Middle frontal gyrus (tissue), 1 donor: Measurements from ENCODE around the gene MUC13.

ENCODE experiments used
- DNase-seq: peaks from one replicate; pipeline ENCODE4 v3.0.0-alpha.2; 2015; ENCODE audit warnings: low spot score; ENCODE audit errors: extremely low spot score

The MUC13 gene

DNA sequence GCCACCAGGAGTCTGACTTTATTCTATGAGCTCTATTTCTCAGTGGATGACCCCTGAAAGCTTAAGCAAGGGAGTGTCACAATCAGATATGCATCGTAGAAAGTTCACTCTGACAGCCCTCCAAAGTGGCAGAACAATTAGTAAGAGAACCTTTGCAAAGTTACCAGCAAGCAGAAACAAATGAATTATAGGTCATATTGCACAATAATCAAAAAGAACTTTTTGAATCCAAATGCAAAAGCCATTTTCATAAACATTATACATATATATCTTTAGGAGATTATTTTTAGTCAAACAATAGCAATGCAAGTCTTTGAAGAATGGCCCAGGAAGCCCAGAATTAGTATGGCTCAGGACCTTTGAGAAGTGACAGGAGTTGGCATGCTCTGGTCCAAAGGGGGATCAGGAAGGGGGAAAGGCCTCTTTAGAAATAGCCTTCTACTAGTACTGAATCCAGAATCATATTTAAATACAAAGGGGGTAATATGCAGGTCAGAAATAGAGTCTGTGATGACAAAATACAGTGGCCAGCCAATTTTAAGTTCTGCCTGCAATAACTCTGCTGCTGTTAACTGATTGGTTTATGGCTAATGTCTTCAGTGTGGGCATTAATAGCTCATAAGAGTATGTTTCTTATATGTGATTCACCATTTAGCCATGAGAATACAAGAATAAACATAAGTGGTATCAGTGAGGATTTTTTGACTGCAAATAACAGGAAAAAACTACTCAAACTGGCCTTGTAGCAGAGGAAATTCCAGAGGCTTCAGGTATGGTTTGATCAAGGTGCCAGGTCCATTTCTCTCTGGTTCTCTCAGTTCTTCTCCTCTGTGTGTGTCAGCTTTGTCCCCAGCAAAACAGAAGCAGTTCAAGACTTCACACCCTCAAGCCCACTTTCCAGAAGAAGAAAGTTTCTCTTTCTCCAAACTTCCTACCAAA lies 30.4 kb downstream of the MUC13 start:
- DNase-seq: no peak

DNA sequence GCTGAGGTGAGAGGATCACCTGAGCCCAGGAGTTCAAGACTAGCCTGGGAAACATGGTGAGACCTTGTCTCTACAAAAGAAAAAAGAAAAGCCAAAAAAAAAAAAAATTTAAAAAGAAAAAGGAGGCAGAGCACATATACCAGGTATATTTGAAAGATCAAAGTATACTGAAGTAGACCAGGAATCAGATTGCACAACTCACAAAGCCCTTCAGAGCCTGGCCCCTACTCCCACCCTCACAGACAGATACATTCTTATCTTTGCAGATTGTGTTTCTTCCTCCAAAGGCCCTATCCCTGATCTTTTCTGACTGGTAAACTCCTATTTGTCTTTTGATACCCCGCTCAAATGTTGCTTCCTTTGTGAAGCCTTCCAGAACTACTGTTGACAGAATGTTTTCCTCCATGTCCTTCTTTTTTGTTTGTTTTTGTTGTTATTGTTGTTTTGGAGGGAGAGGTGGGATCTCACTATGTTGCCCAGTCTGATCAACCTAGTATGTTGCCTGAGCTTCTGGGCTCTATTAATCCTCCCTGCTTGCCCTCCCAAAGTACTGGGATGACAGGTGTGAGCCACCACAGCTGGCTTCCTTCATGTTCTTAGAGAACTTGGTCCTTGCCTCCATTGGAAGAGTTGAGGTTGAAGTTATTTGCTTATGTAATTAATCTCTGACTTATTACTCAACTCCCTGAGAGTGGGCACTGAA lies 37.6 kb downstream of the MUC13 start:
- no peak for DNase-seq

DNA sequence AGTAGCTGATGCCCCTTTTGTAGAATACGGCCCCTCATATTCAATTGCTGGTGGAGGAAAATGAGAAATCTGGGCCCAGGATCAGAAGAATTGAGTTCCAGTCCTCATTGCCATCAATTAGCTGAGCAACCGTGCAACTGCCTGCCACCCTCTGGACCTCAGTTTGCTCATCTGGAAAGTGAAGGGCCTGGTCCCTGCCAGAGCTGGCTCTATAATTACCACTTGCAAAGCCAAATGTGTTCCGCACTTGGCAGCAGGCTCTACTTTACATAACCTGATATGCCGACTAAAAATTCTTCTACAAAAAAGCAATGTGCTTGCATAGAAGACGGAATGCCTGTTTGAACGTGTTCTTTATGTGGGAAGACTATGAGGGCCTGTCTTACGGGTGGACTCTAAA lies 38.8 kb downstream of the MUC13 start:
- no peak for DNase-seq

DNA sequence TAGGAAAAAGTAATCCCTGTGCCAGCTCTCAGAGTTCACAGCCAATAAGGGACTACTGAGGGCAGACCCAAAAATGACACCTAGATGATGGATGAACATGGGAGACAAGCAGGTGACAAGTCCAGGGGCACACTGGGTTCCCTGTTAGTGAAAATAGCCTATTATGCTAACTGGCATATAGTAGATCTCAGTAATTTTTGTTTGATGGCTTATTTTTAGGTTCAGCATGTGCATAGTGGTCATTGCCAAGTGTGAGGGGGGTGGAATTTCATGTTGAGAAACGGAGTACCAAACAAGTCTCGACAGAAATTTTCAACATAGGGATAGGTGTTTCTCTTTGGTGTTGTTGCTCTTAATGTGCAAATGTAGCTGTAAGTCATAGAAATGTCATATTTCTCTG lies 41.0 kb downstream of the MUC13 start:
- DNase-seq: no peak

DNA sequence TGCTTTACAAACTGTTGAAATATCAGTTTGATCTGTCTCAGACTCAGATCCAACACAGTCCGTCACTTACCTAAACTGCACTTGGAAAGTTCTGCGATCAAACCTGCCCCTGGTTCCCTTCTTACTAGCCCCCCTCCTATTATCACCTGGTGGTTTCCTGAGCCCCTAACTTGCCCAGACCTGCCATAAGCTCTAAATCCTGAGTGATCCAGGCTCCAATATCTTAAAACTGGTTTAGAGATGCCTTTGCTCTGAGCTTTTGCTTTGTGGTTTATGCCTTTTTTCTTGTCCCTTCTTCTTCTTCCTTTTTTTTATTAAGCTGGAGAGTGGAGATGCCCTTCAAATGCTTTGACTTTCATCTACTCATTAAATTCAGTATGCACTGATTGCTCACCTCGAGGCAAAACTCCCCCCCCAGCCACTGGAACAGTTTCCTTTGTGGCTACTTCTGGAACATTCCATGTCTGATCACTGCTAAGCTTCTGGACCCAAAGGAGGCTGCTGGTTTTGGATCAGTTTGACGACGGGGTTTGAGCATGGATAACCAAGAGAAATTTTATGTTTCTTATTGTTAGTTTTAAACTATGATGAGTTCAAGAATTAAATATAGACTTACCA lies 43.9 kb downstream of the MUC13 start:
- DNase-seq: no peak

DNA sequence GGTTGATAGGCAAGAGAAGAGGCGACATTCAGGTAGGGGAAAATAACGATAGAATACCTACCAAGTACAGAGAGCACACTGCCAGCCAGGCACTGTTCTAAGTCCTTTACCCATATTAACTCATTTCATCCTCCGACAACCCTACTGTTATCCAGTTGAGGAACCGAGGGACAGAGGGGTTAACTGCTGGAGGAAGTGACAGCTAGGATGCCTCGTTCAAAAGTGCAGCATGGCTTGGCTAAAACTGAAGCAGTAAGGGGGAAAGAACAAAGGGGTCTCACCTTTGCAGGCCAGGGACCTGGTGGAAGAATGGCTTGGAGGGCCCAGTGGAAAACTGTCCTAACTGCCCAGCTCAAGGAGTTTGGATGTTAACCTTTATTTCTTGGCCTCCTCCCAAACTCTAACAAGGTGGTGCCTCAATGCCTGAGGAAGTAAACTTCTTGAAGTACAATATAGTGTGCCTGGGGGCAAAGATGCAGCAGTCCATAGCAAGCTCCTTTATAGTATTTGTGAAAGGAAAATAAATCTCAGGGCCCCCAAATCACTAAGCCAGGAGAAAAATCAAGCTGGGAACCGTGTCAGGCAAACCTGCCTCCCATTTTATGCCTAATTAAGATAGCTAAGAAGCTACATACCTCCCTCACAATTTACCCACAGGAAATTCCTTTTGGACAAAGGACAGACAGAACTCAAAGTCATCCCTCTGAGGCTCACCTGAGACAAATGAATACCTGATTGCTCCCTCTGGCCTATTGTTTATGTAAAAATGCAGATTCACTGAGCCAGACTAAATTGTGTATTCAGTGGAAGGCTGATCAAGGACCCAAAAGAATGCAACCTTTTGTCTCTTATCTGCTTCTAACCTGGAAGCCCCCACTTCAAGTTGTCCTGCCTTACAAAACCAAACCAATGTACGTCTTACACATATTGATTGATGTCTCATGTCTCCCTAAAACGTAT lies 45.8 kb downstream of the MUC13 start:
- DNase-seq: no peak

DNA sequence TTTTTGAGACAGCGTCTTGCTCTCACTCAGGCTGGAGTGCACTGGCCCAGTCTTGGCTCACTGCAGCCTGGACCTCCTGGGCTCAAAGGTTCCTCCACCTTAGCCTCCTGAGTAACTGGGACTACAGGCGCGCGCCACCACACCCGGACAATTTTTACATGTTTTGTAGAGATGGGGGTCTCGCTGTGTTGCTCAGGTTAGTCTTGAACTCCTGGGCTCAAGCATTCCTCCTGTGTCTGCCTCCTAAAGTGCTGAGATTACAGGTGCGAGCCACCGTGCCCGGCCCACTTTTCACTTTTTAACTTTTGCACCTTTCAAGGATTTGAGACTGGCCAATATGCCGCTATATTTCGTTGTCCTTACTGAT lies 46.6 kb downstream of the MUC13 start:
- DNase-seq: no peak

DNA sequence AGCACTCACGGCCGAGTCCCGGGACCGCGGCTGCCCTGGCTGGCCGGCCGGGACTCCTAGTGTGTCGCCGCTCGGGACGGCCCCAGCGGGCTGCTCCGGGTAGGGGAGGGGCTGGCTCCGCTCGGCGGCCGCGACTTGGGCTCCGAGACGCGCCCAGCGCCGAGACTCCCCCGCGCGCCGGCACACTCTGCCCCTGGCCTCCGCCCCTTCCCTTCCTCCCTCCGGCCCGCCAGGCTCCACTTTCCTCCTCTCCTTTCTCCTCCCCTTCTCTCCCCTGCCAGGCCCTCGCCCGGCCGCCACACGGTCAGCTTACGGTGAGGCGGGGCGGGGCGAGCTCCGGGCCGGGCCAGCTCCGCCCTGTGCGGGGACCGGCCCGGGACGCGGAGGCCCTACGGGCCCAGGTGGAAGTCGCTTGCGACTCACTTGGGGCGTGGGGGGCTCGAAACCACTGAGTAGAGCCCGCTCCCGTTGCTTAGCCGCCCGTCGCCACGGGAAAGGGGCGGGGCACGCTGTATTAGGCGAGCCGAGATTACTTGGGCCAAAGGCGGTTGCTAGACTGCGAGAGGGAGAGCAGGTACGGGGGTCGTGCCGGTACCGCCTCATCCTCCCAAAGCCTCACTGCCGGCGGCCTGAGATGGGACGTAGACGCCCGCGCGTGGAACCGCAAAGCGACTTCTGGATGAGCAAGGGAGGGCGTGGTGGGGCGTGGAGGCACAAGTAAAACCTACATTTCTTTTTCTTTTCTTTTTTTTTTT lies 47.2 kb downstream of the MUC13 start, which contains the start of gene ITGB5:
Gene ITGB5 (minus strand): TSS at position 189 of the 755 bp plus-strand sequence. CDS start 365 bp downstream, outside the sequence.
- DNase-seq: no peak

DNA sequence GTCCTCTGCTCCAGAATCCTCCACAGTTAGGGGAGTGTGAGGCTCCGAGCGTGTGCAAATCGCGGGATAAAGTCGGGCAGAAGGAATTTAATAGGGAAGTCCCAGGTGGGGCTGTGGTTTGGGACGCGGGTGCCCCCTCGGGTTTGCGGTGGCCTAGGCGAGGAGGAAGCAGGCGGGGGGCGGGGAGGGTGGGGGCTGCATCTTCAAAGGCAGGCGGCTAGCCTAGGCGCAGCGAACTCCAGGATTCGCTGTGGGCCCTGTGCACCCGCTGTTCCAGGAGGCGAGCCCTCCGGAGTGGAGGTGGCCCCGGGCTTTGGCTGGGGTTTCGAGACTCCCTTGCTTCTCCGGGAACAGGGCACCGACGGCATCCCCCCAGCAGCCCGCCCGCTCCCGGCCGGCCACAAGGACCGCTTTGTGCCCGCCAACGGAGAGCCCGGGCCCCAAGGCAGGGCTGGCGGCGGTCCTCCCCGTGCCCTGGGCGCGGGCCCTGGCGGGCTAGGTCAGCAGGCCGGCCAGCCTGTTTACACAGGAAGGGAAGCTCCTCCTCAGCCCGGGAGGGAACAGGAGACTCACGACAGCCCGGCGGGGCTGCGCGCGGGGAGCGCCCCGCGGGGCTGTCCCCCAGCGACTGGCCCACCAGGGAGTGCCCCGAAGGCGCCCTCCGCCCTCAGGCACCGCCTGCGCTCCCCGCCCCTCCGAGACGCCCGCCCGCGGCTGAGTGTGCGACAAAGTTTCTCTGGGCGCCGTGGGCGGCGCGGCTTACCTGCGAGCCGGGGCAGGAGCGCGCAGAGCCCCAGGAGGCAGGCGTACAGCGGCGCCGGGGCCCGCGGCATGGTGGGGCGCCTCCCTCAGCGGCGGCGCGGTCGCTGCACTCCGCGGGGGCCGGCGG lies 48.1 kb downstream of the MUC13 start:
- no peak for DNase-seq

DNA sequence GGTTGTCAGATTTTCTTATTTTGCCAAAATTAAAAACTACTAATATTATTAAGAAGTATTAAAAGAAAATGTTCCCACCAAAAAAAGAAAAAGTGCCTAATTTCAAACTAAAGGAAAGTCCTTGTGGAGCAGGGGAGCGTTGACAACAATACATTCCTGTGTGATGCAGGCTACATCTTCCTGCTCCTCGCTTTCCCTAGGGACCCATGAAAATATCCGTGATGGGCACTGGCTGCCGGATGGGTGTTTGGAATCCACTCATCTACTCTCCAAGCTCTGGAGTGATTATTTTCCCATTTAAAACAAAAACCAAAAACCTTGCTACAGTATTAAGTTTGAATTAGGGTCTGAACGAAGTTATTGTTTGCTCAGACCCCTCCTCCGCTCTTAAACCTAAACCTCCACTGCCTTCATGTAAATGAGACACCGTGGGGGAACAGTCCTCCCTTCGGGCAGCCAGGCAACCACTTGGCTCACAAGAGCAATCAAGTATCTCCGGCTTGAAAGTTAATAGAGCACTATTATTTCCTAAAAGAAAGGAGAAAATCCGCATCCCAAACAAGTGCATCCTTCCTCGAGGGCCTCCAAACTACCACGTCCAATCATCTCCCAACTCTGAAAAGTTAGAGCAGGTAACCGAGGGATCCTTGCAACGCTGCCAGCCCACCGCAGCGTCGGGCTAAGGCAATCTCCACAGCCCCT lies 48.9 kb downstream of the MUC13 start:
- no peak for DNase-seq

DNA sequence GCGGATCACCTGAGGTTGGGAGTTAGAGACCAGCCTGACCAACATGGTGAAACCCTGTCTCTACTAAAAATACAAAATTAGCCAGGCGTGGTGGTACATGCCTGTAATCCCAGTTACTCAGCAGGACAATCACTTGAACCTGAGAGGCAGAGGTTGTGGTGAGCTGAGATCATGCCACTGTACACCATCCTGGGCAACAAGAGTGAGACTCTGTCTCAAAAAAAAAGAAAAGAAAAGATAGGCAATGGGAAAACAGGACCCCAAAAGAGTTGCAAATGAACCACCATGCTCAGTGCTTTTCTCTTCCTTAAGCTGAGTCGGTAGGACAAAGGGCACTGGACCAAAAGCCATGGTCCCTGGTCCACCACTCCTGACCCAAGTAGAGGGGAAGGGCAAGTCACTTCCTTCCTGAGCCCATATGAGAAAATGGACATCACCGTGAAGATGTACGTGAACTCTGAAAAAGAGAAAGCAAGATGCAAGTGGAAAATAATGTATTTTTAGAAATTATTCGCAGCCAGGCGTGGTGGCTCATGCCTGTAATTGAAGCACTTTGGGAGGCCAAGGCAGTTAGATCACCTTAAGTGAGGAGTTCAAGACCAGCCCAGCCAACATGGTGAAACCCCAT lies 50.0 kb downstream of the MUC13 start:
- no peak for DNase-seq

DNA sequence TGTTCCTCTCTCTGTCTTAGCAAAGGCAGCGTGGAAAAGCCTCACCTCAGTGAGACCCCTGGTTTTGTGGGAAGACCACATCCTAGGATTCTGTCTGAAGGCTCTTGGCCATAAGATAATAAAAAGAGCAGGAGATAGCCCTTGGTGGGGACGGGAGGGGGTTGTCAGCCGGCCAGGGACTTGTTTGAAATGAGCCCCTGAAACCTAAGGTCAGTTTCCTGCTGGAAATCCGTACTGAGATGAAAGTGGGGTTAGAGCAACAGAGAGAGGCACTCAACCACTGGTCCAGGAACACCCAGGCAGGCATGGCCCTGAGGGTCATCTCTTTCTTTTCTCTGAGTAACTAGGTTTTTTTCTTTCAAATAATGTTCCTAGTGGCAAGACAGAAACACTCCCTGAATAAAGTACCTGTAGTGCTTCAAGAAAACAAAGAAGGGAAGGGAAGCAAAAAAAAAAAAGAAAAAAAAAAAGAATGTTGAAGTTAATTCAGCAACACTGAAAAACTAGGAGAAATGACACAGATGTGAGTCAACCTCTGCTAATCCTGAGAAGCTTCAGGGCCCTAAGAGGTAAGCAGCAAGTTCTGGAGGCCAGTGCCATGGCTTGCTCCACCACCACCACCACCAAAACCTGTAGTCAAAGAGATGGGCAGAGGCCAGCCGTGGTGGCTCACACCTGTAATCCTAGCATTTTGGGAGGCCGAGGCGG lies 50.6 kb downstream of the MUC13 start:
- no peak for DNase-seq

DNA sequence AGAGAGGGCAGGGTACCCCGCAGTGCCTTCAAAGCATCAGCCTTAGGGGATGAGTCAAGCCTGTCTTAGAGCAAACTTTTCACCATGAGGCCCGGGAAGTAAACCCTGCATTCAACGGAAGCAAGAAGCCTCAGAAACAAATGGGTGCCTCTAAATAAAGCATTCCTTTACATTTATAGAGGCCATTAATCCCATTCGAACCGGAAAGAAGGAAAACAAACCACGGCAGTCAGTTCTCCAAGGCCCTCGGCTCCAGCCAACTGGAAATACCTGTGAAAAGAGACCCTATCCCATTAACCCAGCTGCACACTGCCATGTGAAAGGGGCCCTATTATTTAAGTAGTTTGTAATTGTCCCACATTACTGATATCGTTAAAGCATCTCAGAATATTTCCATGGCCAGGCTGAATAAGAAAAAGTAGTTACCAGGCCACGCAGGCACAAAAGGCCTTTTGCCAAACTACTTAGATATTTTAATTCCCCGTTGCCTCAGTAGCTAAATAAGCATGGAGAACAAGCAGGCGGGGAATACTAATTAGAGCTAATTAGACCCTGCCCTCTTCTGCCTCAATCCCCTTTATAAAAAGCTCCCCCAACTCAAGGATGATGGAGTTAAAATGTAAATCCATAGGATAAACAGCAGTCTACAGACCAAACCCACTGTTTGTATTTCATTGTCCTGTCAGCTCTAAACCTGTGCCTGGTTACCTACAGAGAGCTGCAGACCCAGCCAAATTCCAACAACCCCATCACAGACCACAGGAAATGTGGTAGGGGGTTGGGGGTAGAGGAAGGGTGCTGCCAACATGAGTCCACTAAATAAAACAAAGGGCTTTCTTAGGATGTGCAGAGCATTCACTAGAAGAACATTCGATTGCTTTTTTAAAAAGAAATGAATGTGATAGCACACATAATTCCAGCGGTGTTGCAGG lies 51.5 kb downstream of the MUC13 start:
- DNase-seq: no peak

DNA sequence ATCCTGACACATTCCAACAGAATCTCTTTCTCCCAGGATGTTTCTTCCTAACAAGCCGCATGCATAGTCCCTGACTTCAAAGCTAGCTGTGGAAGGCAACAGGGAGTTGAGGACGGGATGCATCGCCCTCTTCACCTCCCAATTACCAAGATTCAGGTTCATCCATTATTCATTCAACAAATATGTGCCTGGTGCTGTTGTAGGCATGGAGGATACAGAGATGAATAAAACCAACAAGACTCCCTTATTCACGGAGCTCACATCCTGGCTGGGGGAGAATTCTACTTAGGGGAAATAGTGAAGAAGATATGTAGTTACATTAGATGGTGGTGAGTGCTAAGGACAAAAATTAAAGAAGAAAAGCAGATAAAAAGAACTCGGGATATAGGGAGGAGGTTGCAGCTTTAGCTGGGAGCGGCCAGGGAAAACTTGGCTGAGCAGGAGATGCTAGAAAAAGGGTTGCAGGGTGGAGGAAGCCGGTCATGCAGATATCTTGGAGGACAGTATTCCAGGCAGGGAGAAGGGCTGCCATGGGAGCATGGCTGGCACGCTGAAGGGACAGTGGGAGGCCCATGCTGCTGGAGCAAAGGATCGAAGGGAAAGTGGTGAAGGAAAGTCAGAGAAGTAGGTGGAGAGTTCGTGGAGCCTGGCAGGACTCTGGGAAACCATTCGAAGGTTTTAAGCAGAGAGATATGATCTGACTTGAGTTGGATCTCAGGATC lies 52.4 kb downstream of the MUC13 start:
- DNase-seq: no peak

DNA sequence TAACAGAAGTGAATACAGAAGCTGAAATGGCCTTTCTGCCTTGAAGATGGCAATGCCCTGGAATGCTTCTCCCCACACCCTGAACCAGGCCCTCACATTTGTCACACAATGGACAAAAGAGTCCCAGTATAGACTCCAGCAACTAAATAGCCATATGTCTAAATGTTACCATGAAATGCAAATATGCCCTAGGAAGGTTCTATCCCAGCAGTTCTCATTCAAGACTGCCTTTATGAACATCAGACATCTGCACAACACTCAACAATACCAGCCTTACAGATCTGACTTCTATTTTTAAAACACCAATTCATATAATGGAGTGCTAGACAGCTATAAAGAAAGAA lies 55.2 kb downstream of the MUC13 start:
- no peak for DNase-seq
